B cell (primary cell): ENCODE measurements around the gene PPP1CB.

Experiments
- EZH2 ChIP-seq: IDR thresholded peaks from 2 replicates; pipeline ENCODE4 v1.6.1; 2012; ENCODE audit warnings: borderline replicate concordance, low read depth, mild to moderate bottlenecking, moderate library complexity, low read length; ENCODE audit not compliant: insufficient read depth, poor library complexity, severe bottlenecking
- TF ChIP-seq, protein P1 (sequence below): fragments of 200-600 bp; IDR thresholded peaks from one replicate; pipeline ENCODE4 v1.8.0; 2022; ENCODE audit warnings: antibody characterized with exemption, mild to moderate bottlenecking

GRCh38 chr2:28755421-28755820, 3.8 kb downstream of the PPP1CB start:
- TF ChIP-seq, protein P1, sequence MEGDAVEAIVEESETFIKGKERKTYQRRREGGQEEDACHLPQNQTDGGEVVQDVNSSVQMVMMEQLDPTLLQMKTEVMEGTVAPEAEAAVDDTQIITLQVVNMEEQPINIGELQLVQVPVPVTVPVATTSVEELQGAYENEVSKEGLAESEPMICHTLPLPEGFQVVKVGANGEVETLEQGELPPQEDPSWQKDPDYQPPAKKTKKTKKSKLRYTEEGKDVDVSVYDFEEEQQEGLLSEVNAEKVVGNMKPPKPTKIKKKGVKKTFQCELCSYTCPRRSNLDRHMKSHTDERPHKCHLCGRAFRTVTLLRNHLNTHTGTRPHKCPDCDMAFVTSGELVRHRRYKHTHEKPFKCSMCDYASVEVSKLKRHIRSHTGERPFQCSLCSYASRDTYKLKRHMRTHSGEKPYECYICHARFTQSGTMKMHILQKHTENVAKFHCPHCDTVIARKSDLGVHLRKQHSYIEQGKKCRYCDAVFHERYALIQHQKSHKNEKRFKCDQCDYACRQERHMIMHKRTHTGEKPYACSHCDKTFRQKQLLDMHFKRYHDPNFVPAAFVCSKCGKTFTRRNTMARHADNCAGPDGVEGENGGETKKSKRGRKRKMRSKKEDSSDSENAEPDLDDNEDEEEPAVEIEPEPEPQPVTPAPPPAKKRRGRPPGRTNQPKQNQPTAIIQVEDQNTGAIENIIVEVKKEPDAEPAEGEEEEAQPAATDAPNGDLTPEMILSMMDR = no peak
- TF ChIP-seq EZH2 = no peak
